ENCODE measurements around the gene FAM78B.

Gene FAM78B

DNA sequence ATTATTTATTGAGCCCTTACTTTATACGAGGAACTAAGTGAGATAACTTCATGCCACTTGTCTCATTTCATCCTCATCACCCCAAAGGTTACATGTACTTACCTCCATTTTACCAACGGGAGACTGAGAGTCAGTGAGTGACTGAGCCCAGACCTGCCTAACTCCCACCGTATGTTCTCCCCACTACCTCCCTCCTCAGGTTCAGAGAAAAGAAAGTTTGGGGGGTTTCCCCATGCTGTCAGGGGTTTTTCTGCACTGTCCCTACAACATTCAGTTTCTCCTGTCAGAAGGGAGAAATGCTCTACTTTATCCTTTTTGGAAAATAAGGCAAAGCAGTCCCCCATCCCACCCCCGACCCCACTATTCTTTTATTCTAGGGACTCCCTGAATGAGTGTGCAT lies 32.9 kb downstream of the FAM78B start:
- TF ChIP-seq, protein P1, sequence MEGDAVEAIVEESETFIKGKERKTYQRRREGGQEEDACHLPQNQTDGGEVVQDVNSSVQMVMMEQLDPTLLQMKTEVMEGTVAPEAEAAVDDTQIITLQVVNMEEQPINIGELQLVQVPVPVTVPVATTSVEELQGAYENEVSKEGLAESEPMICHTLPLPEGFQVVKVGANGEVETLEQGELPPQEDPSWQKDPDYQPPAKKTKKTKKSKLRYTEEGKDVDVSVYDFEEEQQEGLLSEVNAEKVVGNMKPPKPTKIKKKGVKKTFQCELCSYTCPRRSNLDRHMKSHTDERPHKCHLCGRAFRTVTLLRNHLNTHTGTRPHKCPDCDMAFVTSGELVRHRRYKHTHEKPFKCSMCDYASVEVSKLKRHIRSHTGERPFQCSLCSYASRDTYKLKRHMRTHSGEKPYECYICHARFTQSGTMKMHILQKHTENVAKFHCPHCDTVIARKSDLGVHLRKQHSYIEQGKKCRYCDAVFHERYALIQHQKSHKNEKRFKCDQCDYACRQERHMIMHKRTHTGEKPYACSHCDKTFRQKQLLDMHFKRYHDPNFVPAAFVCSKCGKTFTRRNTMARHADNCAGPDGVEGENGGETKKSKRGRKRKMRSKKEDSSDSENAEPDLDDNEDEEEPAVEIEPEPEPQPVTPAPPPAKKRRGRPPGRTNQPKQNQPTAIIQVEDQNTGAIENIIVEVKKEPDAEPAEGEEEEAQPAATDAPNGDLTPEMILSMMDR (conservative IDR thresholded peaks at IDR 0.05): no peak
- H3K27ac ChIP-seq: no peak overlapping the region

DNA sequence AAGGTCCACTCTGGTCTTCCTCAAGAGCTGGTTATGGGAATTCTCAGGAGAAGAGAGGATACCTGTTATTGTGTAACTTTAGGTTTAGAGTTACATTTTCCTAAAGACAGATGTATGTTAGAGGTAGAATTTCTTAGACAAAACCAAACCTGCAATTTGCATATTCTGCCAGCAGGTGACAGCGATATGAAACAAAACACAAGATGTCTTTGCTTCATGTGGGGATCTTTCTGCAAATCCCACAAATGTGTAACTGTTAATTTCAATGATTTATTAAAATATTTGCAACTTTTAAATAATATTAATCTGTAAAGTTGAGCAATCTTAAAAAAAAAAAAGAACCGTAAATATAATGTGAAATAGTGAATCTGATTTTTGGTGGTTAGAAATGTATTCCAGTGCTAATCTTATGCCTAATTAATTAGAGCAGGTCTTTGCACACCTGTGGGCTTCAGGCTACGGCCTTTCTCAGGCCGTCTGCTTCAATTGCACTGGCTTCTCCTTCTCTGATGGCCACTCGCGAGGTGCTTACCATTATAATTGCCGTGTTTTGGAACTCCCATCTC lies 33.4 kb downstream of the FAM78B start:
- H3K27ac ChIP-seq: no peak overlapping the region
- TF ChIP-seq, protein P1 (conservative IDR thresholded peaks at IDR 0.05): peak; percentile 69

DNA sequence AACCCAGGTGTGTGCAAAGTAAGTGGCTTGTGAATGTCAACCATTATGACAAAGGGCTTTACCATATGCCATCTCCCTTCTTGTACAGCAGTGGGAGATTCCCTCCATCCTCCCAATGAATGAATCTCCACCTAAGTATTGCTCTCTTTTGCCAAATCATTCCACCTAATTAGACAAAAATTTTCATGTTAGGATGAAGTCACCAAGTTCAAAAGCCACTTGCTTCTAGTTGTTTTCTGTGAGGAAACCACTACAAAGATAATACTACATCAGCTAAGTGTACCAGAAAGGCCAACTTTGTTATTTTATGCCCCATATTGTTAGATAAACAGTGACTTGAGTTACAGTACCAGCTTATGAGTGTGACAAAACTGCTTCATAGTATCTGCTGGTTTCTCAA lies 34.3 kb downstream of the FAM78B start:
- TF ChIP-seq, protein P1 (conservative IDR thresholded peaks at IDR 0.05): no peak
- no peak overlapping the region for H3K27ac ChIP-seq

DNA sequence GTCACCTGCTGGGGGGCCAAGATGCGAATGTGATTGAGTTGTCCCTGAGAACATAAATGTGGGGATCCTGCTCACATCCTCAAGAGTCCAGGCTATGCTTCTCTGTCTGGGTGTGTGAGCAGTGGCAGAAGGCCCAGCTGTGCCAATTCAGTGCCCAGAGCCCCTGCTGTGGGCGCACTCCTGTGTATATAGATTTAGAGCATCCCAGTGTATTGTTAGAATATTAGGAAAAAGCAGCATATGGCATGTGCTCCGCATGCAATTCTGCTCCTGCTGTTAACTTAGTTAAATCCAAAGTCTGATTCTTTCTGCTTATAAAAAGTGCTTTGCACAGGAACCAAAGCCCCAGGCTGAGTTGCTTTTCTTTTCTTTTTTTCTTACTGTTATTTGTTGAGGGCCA lies 37.8 kb downstream of the FAM78B start:
- H3K27ac ChIP-seq: no peak overlapping the region
- TF ChIP-seq, protein P1 (conservative IDR thresholded peaks at IDR 0.05): no peak

DNA sequence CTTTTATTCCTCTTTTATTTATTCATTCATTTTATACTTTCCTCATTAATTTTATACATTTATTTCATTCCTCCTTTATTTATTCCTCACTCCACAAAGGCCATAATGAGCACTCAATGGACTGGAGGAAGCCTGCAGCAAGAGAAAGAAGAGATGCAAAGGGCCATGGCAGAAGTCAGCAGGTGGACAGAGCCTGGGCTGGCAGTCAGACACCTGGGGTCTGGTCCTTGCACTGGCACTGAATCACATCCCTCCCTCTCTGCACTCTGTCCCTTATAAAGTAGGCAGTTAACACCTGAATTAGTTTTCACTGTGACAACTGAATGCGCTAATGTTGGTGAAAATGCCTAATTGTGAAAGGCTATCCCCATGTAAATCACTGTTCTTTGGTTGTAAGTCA lies 38.6 kb downstream of the FAM78B start:
- TF ChIP-seq, protein P1 (conservative IDR thresholded peaks at IDR 0.05): no peak
- no peak overlapping the region for H3K27ac ChIP-seq

DNA sequence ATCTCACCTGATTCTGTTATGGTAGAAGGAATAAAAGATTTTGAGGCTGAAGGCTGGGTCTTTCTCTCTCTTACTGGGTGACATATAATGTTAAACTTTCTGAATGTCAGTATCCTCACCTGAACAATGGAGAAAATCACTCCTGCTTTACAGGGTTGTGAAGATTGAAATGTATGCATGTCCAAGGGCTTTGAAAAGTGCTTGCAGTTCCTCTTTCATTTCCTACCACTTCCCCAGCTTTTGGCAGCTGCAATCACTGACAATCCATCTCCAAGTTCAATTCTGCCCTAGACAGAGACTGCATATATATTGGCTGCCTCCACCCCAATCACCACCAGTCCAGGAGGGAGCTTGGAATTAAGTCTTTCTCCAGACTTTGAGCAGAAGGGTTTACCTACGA lies 39.8 kb downstream of the FAM78B start:
- TF ChIP-seq, protein P1 (conservative IDR thresholded peaks at IDR 0.05): no peak
- no peak overlapping the region for H3K27ac ChIP-seq

DNA sequence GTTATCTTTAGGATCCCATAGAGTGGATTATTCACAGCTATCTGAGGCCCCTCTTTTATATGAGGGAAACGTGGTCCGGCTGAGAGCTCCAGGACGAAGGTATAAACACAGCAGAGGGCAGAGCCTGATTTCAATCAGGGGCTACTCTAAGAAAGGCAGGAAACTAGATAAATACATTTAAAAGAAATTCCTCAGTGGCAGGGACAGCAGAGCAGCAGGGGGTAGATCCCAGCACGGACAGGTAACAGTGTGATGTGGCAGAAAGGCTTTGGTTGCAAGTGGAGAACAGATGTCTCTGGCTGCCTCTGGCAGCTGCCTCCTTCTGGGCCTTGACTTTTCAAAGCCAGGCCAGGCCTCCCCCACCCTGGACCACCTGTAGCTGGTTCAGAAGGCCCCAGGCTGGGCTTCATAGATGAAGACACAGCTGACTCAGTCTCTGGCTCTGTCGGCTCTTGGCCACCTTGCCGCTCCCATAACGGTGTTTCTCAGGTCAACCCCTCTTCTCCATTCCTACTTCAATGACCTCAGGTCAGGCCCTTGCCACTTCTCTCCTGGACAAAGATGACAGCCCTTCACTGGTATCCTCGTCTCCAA lies 43.8 kb downstream of the FAM78B start:
- H3K27ac ChIP-seq: no peak overlapping the region
- TF ChIP-seq, protein P1 (conservative IDR thresholded peaks at IDR 0.05): no peak

Data from VCaP (cell line).